ENCODE measurements around the gene MFAP1.

DNA sequence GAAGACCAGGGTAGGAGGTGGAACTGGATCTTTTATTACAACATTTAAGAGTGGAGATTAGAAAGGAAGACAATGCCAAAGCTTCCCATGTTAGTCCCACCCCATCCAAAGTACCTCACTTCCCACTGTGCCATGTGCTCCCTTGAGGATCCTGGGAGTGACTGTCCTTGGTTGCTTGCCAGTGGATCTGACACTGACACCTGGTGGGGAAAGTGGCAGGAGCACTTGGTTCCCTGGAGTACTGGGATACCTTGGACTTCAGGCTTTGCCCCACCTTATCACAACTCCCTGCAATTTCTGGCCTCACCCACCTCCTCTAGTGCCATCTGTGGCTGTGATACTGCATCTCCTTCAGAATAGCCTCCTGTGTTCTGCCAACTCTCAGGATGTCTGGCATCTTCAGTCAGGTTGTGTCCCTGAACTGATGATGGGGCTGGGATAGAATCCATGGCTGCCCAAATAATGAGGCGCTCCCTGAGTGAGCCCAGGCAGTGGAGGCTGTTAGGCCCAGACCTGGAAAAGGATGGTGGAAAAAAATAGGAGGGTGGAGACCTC lies 49.0 kb downstream of the MFAP1 start:
- TF ChIP-seq, protein P1, sequence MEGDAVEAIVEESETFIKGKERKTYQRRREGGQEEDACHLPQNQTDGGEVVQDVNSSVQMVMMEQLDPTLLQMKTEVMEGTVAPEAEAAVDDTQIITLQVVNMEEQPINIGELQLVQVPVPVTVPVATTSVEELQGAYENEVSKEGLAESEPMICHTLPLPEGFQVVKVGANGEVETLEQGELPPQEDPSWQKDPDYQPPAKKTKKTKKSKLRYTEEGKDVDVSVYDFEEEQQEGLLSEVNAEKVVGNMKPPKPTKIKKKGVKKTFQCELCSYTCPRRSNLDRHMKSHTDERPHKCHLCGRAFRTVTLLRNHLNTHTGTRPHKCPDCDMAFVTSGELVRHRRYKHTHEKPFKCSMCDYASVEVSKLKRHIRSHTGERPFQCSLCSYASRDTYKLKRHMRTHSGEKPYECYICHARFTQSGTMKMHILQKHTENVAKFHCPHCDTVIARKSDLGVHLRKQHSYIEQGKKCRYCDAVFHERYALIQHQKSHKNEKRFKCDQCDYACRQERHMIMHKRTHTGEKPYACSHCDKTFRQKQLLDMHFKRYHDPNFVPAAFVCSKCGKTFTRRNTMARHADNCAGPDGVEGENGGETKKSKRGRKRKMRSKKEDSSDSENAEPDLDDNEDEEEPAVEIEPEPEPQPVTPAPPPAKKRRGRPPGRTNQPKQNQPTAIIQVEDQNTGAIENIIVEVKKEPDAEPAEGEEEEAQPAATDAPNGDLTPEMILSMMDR (IDR thresholded peaks at IDR 0.05): peak; percentile 16 to 27 (median 26)
- TF ChIP-seq POLR2AphosphoS5 (IDR thresholded peaks at IDR 0.05): peak; percentile 23 to 31
- TF ChIP-seq POLR2A (IDR thresholded peaks at IDR 0.05; ENCODE audit: low read depth): no peak
- no peak for TF ChIP-seq EP300 (IDR thresholded peaks at IDR 0.05)
